OCI-LY1 (cell line): ENCODE measurements around the gene ZDHHC4.

ENCODE experiments used
- H2AFZ ChIP-seq: fragments of 200-600 bp; sonication (generic), shearing (Covaris generic); 2 replicates; pipeline ENCODE4 v1.6.0; 2014; ENCODE audit warnings: antibody characterized with exemption, mild to moderate bottlenecking, low read length
- H3F3A ChIP-seq: fragments of 200-600 bp; sonication (generic), shearing (Covaris generic); 2 replicates; pipeline ENCODE4 v1.6.0; 2014; ENCODE audit warnings: mild to moderate bottlenecking, antibody characterized with exemption, low read length, moderate library complexity; ENCODE audit not compliant: insufficient read depth
- H3K27ac ChIP-seq: fragments of 200-600 bp; sonication (generic); 2 replicates; pipeline ENCODE4 v1.5.1; 2014; ENCODE audit warnings: low read length, mixed run types, mild to moderate bottlenecking, low read depth; ENCODE audit not compliant: poor library complexity, severe bottlenecking
- H3K27me3 ChIP-seq: fragments of 200-600 bp; sonication (generic); 2 replicates; pipeline ENCODE4 v1.6.0; 2014; ENCODE audit warnings: antibody characterized with exemption, mild to moderate bottlenecking, low read length, moderate library complexity; ENCODE audit not compliant: insufficient read depth
- H3K36me3 ChIP-seq: fragments of 200-600 bp; sonication (generic); 2 replicates; pipeline ENCODE4 v1.6.1; 2014; ENCODE audit warnings: mild to moderate bottlenecking, antibody characterized with exemption, low read length, moderate library complexity, mixed read lengths; ENCODE audit not compliant: insufficient read depth
- H3K4me1 ChIP-seq: fragments of 200-600 bp; sonication (generic); 2 replicates; pipeline ENCODE4 v1.5.1; 2014; ENCODE audit warnings: mild to moderate bottlenecking, low read length, moderate library complexity; ENCODE audit not compliant: insufficient read depth, severe bottlenecking
- H3K4me2 ChIP-seq: fragments of 200-600 bp; sonication (generic), shearing (Covaris generic); 2 replicates; pipeline ENCODE4 v1.6.1; 2014; ENCODE audit warnings: low read length
- H3K4me3 ChIP-seq: fragments of 200-600 bp; sonication (generic); 2 replicates; pipeline ENCODE4 v1.5.1; 2014; ENCODE audit warnings: low read length, low read depth, mild to moderate bottlenecking, mixed read lengths; ENCODE audit not compliant: poor library complexity, severe bottlenecking
- H3K79me2 ChIP-seq: fragments of 200-600 bp; shearing (Covaris generic); 2 replicates; pipeline ENCODE4 v1.6.1; 2016; ENCODE audit warnings: mixed run types, low read length, mixed read lengths; ENCODE audit not compliant: insufficient read depth
- H3K9ac ChIP-seq: fragments of 200-600 bp; sonication (generic), shearing (Covaris generic); 2 replicates; pipeline ENCODE4 v1.6.1; 2014; ENCODE audit warnings: mild to moderate bottlenecking, low read length, mixed read lengths
- H3K9me2 ChIP-seq: fragments of 200-600 bp; sonication (generic), shearing (Covaris generic); 2 replicates; pipeline ENCODE4 v1.6.1; 2014; ENCODE audit warnings: low read depth, mild to moderate bottlenecking, low read length, mixed read lengths
- H3K9me3 ChIP-seq: fragments of 200-600 bp; shearing (Covaris generic); 2 replicates; pipeline ENCODE4 v1.6.1; 2014; ENCODE audit warnings: low read length, mixed read lengths
- H4K20me1 ChIP-seq: fragments of 200-600 bp; sonication (generic), shearing (Covaris generic); 2 replicates; pipeline ENCODE4 v1.6.0; 2016; ENCODE audit warnings: mild to moderate bottlenecking, low read length; ENCODE audit not compliant: insufficient read depth
- CTCF ChIP-seq: fragments of 200-600 bp; sonication (generic), shearing (Covaris generic); IDR thresholded peaks from 2 replicates; pipeline ENCODE4 v1.5.1; 2017; ENCODE audit warnings: mild to moderate bottlenecking, antibody characterized with exemption, low read length, moderate library complexity, mixed read lengths
- EZH2 ChIP-seq: fragments of 200-600 bp; sonication (generic), shearing (Covaris generic); IDR thresholded peaks from 2 replicates; pipeline ENCODE4 v1.8.0; 2017; ENCODE audit warnings: borderline replicate concordance, mixed run types, mild to moderate bottlenecking, antibody characterized with exemption, low read length, moderate library complexity, mixed read lengths

Gene ZDHHC4

GRCh38 chr7:6600093-6600492 is 22.8 kb downstream of the ZDHHC4 start:
- no peak overlapping the region for H3K9ac ChIP-seq
- H3K4me3 ChIP-seq = no peak overlapping the region
- H3F3A ChIP-seq = no peaks in the 10 kb centered on the region
- TF ChIP-seq CTCF (no peak), EZH2 (no peak)
- H3K79me2 ChIP-seq = no peaks in the 10 kb centered on the region
- H2AFZ ChIP-seq = no peak overlapping the region
- no peak overlapping the region for H3K27ac ChIP-seq
- no peaks in the 10 kb centered on the region for H3K9me2 ChIP-seq
- H3K4me2 ChIP-seq = no peak overlapping the region
- no peaks in the 10 kb centered on the region for H4K20me1 ChIP-seq
- peaks cover 42% of the 10 kb centered on the region for H3K36me3 ChIP-seq
- no peaks in the 10 kb centered on the region for H3K9me3 ChIP-seq
- no peaks in the 10 kb centered on the region for H3K27me3 ChIP-seq
- no peaks in the 10 kb centered on the region for H3K4me1 ChIP-seq

- H3K4me1 ChIP-seq = no peaks in the 10 kb centered on the region
- no peak overlapping the region for H3K27ac ChIP-seq
- no peaks in the 10 kb centered on the region for H3F3A ChIP-seq
- H3K9me2 ChIP-seq = no peaks in the 10 kb centered on the region
- TF ChIP-seq CTCF = no peak
- no peak for TF ChIP-seq EZH2
- H2AFZ ChIP-seq = no peak overlapping the region
- no peak overlapping the region for H3K4me2 ChIP-seq
- no peak overlapping the region for H3K9ac ChIP-seq
- no peaks in the 10 kb centered on the region for H3K79me2 ChIP-seq
- no peaks in the 10 kb centered on the region for H4K20me1 ChIP-seq
- H3K4me3 ChIP-seq = no peak overlapping the region
- peaks cover 15% of the 10 kb centered on the region for H3K36me3 ChIP-seq
- H3K9me3 ChIP-seq = no peaks in the 10 kb centered on the region
- H3K27me3 ChIP-seq = no peaks in the 10 kb centered on the region
Observed at GRCh38 chr7:6604458-6604857, 27.2 kb downstream of the ZDHHC4 start.

GRCh38 chr7:6606866-6607583 is 29.8 kb downstream of the ZDHHC4 start:
- Histone ChIP-seq H3K4me1 (no peaks in the 10 kb centered on the region), H3K36me3 (peaks cover 7% of the 10 kb centered on the region), H4K20me1 (no peaks in the 10 kb centered on the region), H3K9me2 (no peaks in the 10 kb centered on the region), H3K27ac (no peak overlapping the region), H3K79me2 (no peaks in the 10 kb centered on the region), H3K4me2 (no peak overlapping the region), H3F3A (no peaks in the 10 kb centered on the region), H3K9me3 (no peaks in the 10 kb centered on the region), H3K4me3 (no peak overlapping the region), H2AFZ (no peak overlapping the region), H3K9ac (no peak overlapping the region), H3K27me3 (no peaks in the 10 kb centered on the region)
- TF ChIP-seq CTCF (no peak), EZH2 (no peak)
